CD4-positive, alpha-beta memory T cell (primary cell): ENCODE data around the gene SH3BP2. TPM values are rescaled to one million over a fixed set of nuclear protein-coding genes. Genes with fewer than 3 reads are reported as not detected.

ENCODE experiments used
- CTCF ChIA-PET: fragments of 350-600 bp; sonication (Branson Sonifier 250); formaldehyde crosslinking; loops from one replicate; lab custom pipeline; 2021; ENCODE audit warnings: inconsistent platforms; ENCODE audit not compliant: partially characterized antibody; lab: Charles Lee
- POLR2A ChIA-PET: fragments of 350-600 bp; sonication (Branson Sonifier 250); formaldehyde crosslinking; loops from one replicate; lab custom pipeline; 2021; ENCODE audit not compliant: partially characterized antibody; lab: Charles Lee
- DNase-seq, 5 donors: peaks; one replicate each; pipeline versions ENCODE4 v3.0.0 to v3.0.0-alpha.2; 2020 to 2022; ENCODE audit warnings: mixed read lengths in 1 of 5
- H3K27ac ChIP-seq: one replicate; pipeline ENCODE4 v1.7.0; 2013; ENCODE audit warnings: low read depth, low read length
- H3K27me3 ChIP-seq: 2 replicates; pipeline ENCODE4 v1.7.0; 2013; ENCODE audit warnings: mild to moderate bottlenecking, low read length, moderate library complexity; ENCODE audit not compliant: insufficient read depth
- H3K36me3 ChIP-seq: 2 replicates; pipeline ENCODE4 v1.7.0; 2013; ENCODE audit warnings: mild to moderate bottlenecking, low read length, moderate library complexity; ENCODE audit not compliant: insufficient read depth
- H3K4me1 ChIP-seq: 2 replicates; pipeline ENCODE4 v1.7.0; 2013; ENCODE audit warnings: mild to moderate bottlenecking, low read length, moderate library complexity; ENCODE audit not compliant: insufficient read depth
- H3K4me3 ChIP-seq, 2 donors: one replicate each; pipeline ENCODE4 v1.7.0; 2013; ENCODE audit warnings: low read length in 2 of 2, mild to moderate bottlenecking in 1 of 2
- H3K9me3 ChIP-seq, 2 donors: one replicate each; pipeline ENCODE4 v1.7.0; 2013; ENCODE audit warnings: low read length in 2 of 2, control low read depth in 1 of 2; ENCODE audit not compliant: control insufficient read depth in 1 of 2
- H3K27ac Mint-ChIP-seq, 7 donors: one replicate each; pipeline ENCODE4 v1.8.0; 2020 to 2021; ENCODE audit warnings: mixed read lengths in 7 of 7, mild to moderate bottlenecking in 6 of 7, inconsistent platforms in 3 of 7, moderate library complexity in 3 of 7
- H3K27me3 Mint-ChIP-seq, 2 donors: one replicate each; pipeline ENCODE4 v1.8.0; 2020 to 2021; ENCODE audit warnings: mixed read lengths in 2 of 2
- H3K36me3 Mint-ChIP-seq, 2 donors: one replicate each; pipeline ENCODE4 v1.8.0; 2020 to 2021; ENCODE audit warnings: mixed read lengths in 2 of 2, inconsistent platforms in 1 of 2, mild to moderate bottlenecking in 1 of 2
- H3K4me1 Mint-ChIP-seq, 4 donors: one replicate each; pipeline ENCODE4 v1.8.0; 2020 to 2021; ENCODE audit warnings: mixed read lengths in 4 of 4, mild to moderate bottlenecking in 1 of 4
- H3K4me3 Mint-ChIP-seq, 8 donors: one replicate each; pipeline ENCODE4 v1.8.0; 2020 to 2021; ENCODE audit warnings: mixed read lengths in 8 of 8, mild to moderate bottlenecking in 7 of 8, moderate library complexity in 6 of 8, inconsistent platforms in 3 of 8
- H3K9me3 Mint-ChIP-seq, 8 donors: one replicate each; pipeline ENCODE4 v1.8.0; 2020 to 2021; ENCODE audit warnings: mixed read lengths in 8 of 8, mild to moderate bottlenecking in 5 of 8, inconsistent platforms in 3 of 8, moderate library complexity in 1 of 8
- intact Hi-C: fragments of 100-400 bp; cut with micrococcal nuclease; formaldehyde crosslinking; loops from one replicate; pipeline ENCODE4 v1.15.1; 2023
- polyA plus RNA-seq, 2 donors: library from polyadenylated mRNA; unstranded; fragments of 300-500 nt; fragmentation: Illumina TruSeq; gene quantifications; one replicate each; pipeline ENCODE4 v1.2.3, GENCODE V29; 2021
- total RNA-seq, 2 experiments: library from RNA; stranded (reverse); gene quantifications; one replicate each; pipeline ENCODE4 v1.2.3, GENCODE V29; 2021

Gene SH3BP2, protein sequence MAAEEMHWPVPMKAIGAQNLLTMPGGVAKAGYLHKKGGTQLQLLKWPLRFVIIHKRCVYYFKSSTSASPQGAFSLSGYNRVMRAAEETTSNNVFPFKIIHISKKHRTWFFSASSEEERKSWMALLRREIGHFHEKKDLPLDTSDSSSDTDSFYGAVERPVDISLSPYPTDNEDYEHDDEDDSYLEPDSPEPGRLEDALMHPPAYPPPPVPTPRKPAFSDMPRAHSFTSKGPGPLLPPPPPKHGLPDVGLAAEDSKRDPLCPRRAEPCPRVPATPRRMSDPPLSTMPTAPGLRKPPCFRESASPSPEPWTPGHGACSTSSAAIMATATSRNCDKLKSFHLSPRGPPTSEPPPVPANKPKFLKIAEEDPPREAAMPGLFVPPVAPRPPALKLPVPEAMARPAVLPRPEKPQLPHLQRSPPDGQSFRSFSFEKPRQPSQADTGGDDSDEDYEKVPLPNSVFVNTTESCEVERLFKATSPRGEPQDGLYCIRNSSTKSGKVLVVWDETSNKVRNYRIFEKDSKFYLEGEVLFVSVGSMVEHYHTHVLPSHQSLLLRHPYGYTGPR
- total RNA-seq, result 10 to 100 TPM; 37.9 to 44.3 TPM
- polyA plus RNA-seq, result 10 to 100 TPM in 1 of 2 donors, 1 to 10 TPM in 1; 3.8 to 16.3 TPM

DNA sequence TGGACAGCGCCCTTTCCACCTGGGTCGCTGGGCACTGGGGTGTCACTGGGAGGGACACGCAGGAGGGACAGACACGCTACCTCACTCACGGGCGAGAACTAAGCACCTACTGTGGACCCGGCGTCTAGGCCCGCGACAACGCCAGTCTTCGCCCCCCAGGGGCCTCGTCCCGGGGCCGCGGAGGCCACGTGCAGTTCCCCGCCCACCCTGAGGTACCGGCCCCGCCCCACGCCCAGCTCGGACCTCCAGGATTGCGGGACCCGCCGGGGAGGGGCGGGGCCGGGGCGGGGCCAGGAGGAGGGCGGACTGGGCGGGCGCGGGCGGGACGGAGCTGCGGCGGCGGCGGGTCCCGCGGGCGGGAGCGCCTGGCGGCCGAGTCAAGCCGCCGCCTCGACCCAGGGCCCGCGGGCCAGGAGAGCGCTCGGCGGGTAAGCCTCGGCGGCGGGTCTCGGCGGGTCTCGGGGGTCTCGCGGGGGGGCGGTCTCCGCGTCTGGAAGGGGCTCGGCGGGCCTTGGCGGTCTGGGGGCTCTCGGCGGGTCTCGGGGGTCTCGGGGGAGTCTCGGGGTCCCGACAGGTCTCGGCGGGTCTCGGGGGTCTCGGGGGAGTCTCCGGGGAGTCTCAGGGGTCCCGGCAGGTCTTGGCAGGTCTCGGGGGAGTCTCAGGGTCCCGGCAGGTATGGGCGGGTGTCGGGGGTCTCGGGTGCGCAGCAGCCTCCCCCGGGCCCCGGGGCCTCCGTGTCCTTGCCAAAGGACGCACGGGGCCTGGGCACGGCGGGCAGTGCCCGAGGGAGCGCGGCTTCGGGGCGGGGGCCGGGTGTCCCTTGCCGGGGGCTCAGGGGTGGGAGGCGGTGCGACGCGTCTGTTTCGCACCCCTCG, at the start of gene SH3BP2:
SH3BP2 (plus strand) TSS at position 375 of the 875 bp plus-strand sequence. CDS start 27,533 bp downstream, outside the sequence.
- Mint-ChIP-seq H3K27me3 (no peaks in the 10 kb centered on the region), H3K9me3 (no peaks in the 10 kb centered on the region), H3K4me1 (peaks cover 21 to 65% (median 49%) of the 10 kb centered on the region in 4 donors), H3K4me3 (peak within 1 kb of the TSS; percentile 78 to 90 (median 88)), H3K36me3 (no peaks in the 10 kb centered on the region), H3K27ac (peak within 1 kb of the TSS; percentile 70 to 90 (median 81))
- ChIA-PET POLR2A (interaction anchor here (1.7 kb wide), 1 partner anchor 19 kb away, joined by 10 read pairs; no protein-coding TSS in a partner anchor), CTCF (no interaction called here)
- no peaks in the 10 kb centered on the region for H3K36me3 ChIP-seq
- peaks cover 40% of the 10 kb centered on the region for H3K4me1 ChIP-seq
- H3K27ac ChIP-seq, result peak within 1 kb of the TSS; percentile 38
- no peaks in the 10 kb centered on the region for H3K27me3 ChIP-seq
- peak in 4 of 5 donors; percentile 40 to 67 (median 41) for DNase-seq
- no peaks in the 10 kb centered on the region for H3K9me3 ChIP-seq
- peak within 1 kb of the TSS in 1 of 2 donors; percentile 53 for H3K4me3 ChIP-seq
- intact Hi-C loops, result no loop called here

DNA sequence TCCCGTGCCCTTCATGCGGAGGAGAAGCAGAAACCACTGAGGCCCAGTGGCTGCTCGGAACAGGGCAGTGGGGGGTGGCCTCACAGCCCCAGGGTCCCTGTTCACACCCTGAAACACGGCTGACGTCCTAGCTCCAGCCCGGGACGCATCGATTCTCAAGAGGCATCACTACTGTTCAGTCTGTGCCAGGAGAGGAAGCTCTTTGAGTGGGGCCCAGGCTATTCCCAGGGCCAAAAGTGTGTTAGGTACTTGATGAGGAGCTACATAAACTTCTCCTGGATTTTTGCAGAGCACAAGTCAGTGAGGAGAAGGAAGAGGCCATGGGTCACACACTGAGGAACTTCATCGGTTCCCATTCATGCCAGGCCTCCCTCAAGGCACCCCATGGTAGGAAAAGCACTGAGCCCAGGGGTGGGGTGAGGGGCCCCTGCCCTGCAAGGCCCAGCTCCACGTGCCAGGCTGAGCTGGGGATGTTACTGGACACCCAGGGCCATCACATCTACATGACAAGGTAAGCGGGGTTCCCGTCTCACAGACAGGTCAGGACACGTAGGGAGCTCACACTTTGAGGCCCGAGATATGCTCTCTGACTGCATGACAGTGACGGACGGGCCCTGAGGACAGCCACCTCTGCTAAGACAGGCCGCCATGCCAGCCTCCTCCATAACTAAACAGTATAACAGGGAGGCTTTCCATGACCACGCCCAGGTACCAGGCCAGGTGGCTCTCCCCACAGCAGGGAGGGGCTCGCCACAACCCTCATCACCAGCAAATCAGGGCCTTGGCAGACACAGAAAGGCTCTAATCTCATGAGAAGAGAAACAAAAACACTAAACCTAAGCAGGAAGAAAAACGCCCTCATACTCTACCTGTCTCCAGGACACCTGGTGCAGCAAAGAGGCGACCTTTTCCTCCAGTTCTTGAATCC, 49.1 kb upstream of the SH3BP2 start:
- Histone ChIP-seq H3K27me3 (no peaks in the 10 kb centered on the region), H3K4me3 (no peak overlapping the region), H3K27ac (peak overlapping the region; percentile 85), H3K36me3 (peaks cover 42% of the 10 kb centered on the region), H3K4me1 (peaks cover 27% of the 10 kb centered on the region), H3K9me3 (no peaks in the 10 kb centered on the region)
- no peaks in the 10 kb centered on the region for H3K27me3 Mint-ChIP-seq
- H3K4me1 Mint-ChIP-seq, result peaks cover 21 to 41% (median 27%) of the 10 kb centered on the region in 4 donors
- H3K36me3 Mint-ChIP-seq, result peaks cover 41 to 66% of the 10 kb centered on the region in 2 donors
- no peak for DNase-seq
- POLR2A ChIA-PET, result no interaction called here
- no peak overlapping the region for H3K4me3 Mint-ChIP-seq
- intact Hi-C loops, result no loop called here
- CTCF ChIA-PET, result interaction anchor here (0.6 to 0.8 kb wide), 2 partner anchors 11 to 223 kb away, joined by 3 read pairs; no protein-coding TSS in a partner anchor
- peak overlapping the region; percentile 64 to 98 (median 97) for H3K27ac Mint-ChIP-seq
- no peaks in the 10 kb centered on the region for H3K9me3 Mint-ChIP-seq

DNA sequence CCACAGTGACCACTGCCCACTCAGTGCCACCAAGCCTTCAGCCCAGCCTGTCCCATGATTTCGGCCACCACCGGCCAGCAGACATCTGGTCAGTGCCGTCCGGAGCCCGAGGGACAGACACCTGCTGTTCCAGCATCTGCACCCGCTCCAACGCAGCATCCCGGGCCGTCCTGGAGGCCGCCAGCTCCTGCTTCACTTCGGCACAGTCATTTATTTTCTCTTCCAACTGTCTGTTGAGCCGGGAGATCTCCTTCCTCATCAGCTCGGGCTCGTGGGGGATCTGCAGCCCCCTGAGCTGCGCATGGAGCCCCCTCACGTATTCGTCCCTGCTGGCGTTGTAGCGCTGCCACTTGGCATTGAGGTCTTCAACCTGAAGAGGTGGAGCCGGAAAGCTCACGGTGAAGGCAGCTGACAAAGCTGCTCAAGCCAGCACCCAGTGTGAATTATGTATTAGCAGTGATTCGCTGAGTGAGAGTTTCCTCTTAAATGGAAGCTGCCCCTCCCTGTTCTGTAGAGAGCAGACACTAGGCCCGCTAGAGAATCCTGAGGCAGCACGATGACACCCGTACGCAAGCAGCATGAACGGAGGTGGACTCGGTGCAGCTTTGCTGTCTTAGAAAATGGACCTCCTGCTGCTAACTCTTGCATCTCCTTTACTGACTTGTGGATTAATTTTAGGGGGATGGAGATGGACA, 48.2 kb upstream of the SH3BP2 start:
- H3K4me3 Mint-ChIP-seq, result no peak overlapping the region
- no peak for DNase-seq
- Histone ChIP-seq H3K27ac (peak overlapping the region; percentile 85), H3K27me3 (no peaks in the 10 kb centered on the region), H3K9me3 (no peaks in the 10 kb centered on the region), H3K36me3 (peaks cover 42% of the 10 kb centered on the region), H3K4me3 (no peak overlapping the region), H3K4me1 (peaks cover 27% of the 10 kb centered on the region)
- CTCF ChIA-PET, result interaction anchor here (1.7 kb wide), 1 partner anchor 17 kb away, joined by 3 read pairs; no protein-coding TSS in a partner anchor
- no peaks in the 10 kb centered on the region for H3K27me3 Mint-ChIP-seq
- no peaks in the 10 kb centered on the region for H3K9me3 Mint-ChIP-seq
- intact Hi-C loops, result loop anchor here (5.0 kb wide), 2 partner anchors 32 to 188 kb away; no protein-coding TSS in a partner anchor
- peaks cover 41 to 66% of the 10 kb centered on the region in 2 donors for H3K36me3 Mint-ChIP-seq
- POLR2A ChIA-PET, result no interaction called here
- H3K4me1 Mint-ChIP-seq, result peaks cover 21 to 42% (median 29%) of the 10 kb centered on the region in 4 donors
- peak overlapping the region; percentile 93 to 98 (median 97) for H3K27ac Mint-ChIP-seq

DNA sequence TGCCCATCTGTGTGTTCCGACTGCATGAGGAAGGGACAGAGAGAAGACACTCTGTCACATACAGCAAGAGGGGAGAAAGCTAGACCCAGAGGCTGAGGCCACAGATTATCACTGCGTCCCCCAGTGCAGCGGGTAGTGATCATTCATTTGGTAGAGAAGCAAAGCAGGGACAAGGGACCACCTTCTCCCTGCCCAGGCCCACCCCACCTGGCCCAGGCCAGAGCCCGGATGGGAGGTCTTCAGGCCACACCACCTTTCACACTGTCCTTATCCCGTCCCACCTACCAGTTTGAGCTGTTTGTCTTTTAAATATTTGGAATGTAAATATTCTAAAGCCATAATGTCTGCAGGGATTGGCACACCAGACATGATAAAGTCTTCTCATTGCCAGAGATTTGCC, 47.4 kb upstream of the SH3BP2 start:
- no peak for DNase-seq
- peak overlapping the region in 1 of 8 donors; percentile 79 for H3K4me3 Mint-ChIP-seq
- POLR2A ChIA-PET, result interaction anchor here (0.8 to 1.9 kb wide), 4 partner anchors 9 to 190 kb away, joined by 3 to 7 read pairs (median 3); no protein-coding TSS in a partner anchor
- CTCF ChIA-PET, result interaction anchor here (1.7 kb wide), 1 partner anchor 18 kb away, joined by 3 read pairs; no protein-coding TSS in a partner anchor
- H3K27me3 Mint-ChIP-seq, result no peaks in the 10 kb centered on the region
- H3K27ac Mint-ChIP-seq, result peak overlapping the region; percentile 93 to 98 (median 97)
- Histone ChIP-seq H3K4me1 (peaks cover 27% of the 10 kb centered on the region), H3K4me3 (no peak overlapping the region), H3K36me3 (peaks cover 42% of the 10 kb centered on the region), H3K27ac (peak overlapping the region; percentile 85), H3K9me3 (no peaks in the 10 kb centered on the region), H3K27me3 (no peaks in the 10 kb centered on the region)
- intact Hi-C loops, result loop anchor here (5.0 kb wide), 2 partner anchors 33 to 187 kb away; no protein-coding TSS in a partner anchor
- H3K36me3 Mint-ChIP-seq, result peaks cover 41 to 66% of the 10 kb centered on the region in 2 donors
- no peaks in the 10 kb centered on the region for H3K9me3 Mint-ChIP-seq
- peaks cover 21 to 47% (median 28%) of the 10 kb centered on the region in 4 donors for H3K4me1 Mint-ChIP-seq

DNA sequence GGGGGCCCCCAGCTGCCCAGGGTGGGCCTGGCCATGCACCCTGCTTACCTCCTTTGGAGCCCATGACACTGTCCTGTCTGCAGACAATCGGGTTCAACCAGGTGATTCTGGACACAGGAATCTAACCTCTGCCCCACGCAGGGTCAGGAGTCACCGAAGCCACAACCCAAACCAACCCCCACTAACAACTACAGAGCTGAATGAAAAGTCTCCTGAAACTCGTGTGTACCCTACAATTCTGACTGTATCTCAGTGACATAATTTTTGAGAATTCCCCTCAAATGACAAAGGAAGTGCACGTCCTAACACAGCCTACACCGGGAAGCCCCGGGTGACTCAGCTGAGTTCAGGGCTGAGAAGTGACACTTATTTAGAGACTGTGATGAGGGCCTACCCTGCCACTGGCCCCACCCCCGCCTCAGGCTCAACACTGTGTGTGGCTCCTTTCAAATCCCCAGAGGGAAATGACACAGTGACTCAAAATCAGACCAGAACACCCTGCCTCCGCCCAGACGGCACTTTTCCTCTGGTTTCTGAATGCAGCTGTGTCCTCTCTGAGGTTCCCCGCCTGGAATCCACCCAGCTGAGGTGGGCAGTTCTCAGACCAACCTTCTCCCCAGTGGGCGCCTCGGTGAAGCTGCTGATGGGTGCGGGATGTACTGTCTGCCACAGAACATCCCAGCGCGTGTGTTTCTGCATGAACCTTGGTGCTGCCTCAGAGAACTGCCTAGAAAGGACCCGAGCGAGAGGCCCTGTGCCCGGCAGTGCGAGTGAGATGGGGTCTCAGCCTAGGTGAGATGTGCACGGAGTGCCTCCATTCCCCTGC, 46.7 kb upstream of the SH3BP2 start:
- H3K4me3 Mint-ChIP-seq, result peak overlapping the region; percentile 15 to 79 (median 58)
- no peaks in the 10 kb centered on the region for H3K27me3 Mint-ChIP-seq
- Histone ChIP-seq H3K4me3 (no peak overlapping the region), H3K9me3 (no peaks in the 10 kb centered on the region), H3K27ac (peak overlapping the region; percentile 85), H3K4me1 (peaks cover 27% of the 10 kb centered on the region), H3K27me3 (no peaks in the 10 kb centered on the region), H3K36me3 (peaks cover 42% of the 10 kb centered on the region)
- ChIA-PET CTCF (interaction anchor here (1.7 kb wide), 1 partner anchor 19 kb away, joined by 3 read pairs; no protein-coding TSS in a partner anchor), POLR2A (interaction anchor here (0.8 to 1.9 kb wide), 5 partner anchors 10 to 189 kb away, joined by 3 to 7 read pairs (median 3); partner anchors contain the start of gene TNIP2)
- H3K27ac Mint-ChIP-seq, result peak overlapping the region; percentile 93 to 98 (median 97)
- H3K4me1 Mint-ChIP-seq, result peaks cover 20 to 47% (median 30%) of the 10 kb centered on the region in 4 donors
- H3K36me3 Mint-ChIP-seq, result peaks cover 41 to 63% of the 10 kb centered on the region in 2 donors
- peak; percentile 77 to 98 (median 80) for DNase-seq
- H3K9me3 Mint-ChIP-seq, result no peaks in the 10 kb centered on the region
- intact Hi-C loops, result loop anchor here (5.0 kb wide), 2 partner anchors 34 to 186 kb away; no protein-coding TSS in a partner anchor
